Small intestine (tissue), 7 donors: ENCODE results near the gene RTF1. TPM values are rescaled to one million over a fixed set of nuclear protein-coding genes. Genes with fewer than 3 reads are reported as not detected.

Experiments used
- DNase-seq, 2 donors: peaks; one replicate each; pipeline versions ENCODE4 v3.0.0 to v3.0.0-alpha.2; 2013
- FAIRE-seq: peaks from 2 replicates; lab custom pipeline; 2012; peaks lifted over from hg19 to GRCh38; lab: Jason Lieb, UNC
- H3K27ac ChIP-seq, 3 donors: one replicate each; pipeline ENCODE4 v1.5.1; 2013; ENCODE audit warnings: low read length in 2 of 3, mild to moderate bottlenecking in 2 of 3, control low read depth in 1 of 3, inconsistent platforms in 1 of 3, low read depth in 1 of 3, moderate library complexity in 1 of 3
- H3K27me3 ChIP-seq, 3 donors: one replicate each; pipeline ENCODE4 v1.6.1; 2013; ENCODE audit warnings: low read length in 3 of 3, inconsistent platforms in 1 of 3; ENCODE audit not compliant: control insufficient read depth in 3 of 3, insufficient read depth in 3 of 3
- H3K36me3 ChIP-seq, 3 donors: one replicate each; pipeline ENCODE4 v1.6.1; 2013; ENCODE audit warnings: low read length in 3 of 3, inconsistent platforms in 1 of 3, low read depth in 1 of 3, mild to moderate bottlenecking in 1 of 3, moderate library complexity in 1 of 3; ENCODE audit not compliant: control insufficient read depth in 3 of 3, insufficient read depth in 2 of 3
- H3K4me1 ChIP-seq, 3 donors: one replicate each; pipeline ENCODE4 v1.6.1; 2013; ENCODE audit warnings: low read length in 2 of 3, inconsistent platforms in 1 of 3, low read depth in 1 of 3, mild to moderate bottlenecking in 1 of 3, moderate library complexity in 1 of 3; ENCODE audit not compliant: control insufficient read depth in 3 of 3, insufficient read depth in 2 of 3
- H3K4me3 ChIP-seq, 3 donors: one replicate each; pipeline ENCODE4 v1.5.1; 2013; ENCODE audit warnings: low read length in 3 of 3, control low read depth in 1 of 3, inconsistent platforms in 1 of 3, low read depth in 1 of 3, mild to moderate bottlenecking in 1 of 3, moderate library complexity in 1 of 3
- H3K9me3 ChIP-seq, 2 donors: one replicate each; pipeline ENCODE4 v1.6.1; 2013; ENCODE audit warnings: low read depth in 1 of 2, low read length in 1 of 2; ENCODE audit not compliant: control insufficient read depth in 2 of 2, insufficient read depth in 1 of 2
- WGBS, 3 donors: extraction: QIAGEN DNeasy Blood & Tissue Kit; methylation state at CpG; one replicate each; pipeline ENCODE4 v1.1.7; 2013; 5-methylcytosine and 5-hydroxymethylcytosine counted together
- polyA plus RNA-seq, 4 donors: library from polyadenylated mRNA; stranded (reverse) in 3 of 4; unstranded in 1 of 4; fragments of 200-250 nt in 3 of 4; fragments of 120-200 nt in 1 of 4; gene quantifications; one replicate each; pipeline versions ENCODE4 v1.2.1 to v1.2.3, GENCODE V29; 2013
- donor health status: healthy with polysubstance abuse.
- donor health status: control.
- donor health status: control.
- donor health status: Bipolar disorder and iron deficiency.
- donor health status: healthy.

The RTF1 gene
- polyA plus RNA-seq, 4 donors, result 18.0 to 38.4 (median 25.0) TPM

DNA sequence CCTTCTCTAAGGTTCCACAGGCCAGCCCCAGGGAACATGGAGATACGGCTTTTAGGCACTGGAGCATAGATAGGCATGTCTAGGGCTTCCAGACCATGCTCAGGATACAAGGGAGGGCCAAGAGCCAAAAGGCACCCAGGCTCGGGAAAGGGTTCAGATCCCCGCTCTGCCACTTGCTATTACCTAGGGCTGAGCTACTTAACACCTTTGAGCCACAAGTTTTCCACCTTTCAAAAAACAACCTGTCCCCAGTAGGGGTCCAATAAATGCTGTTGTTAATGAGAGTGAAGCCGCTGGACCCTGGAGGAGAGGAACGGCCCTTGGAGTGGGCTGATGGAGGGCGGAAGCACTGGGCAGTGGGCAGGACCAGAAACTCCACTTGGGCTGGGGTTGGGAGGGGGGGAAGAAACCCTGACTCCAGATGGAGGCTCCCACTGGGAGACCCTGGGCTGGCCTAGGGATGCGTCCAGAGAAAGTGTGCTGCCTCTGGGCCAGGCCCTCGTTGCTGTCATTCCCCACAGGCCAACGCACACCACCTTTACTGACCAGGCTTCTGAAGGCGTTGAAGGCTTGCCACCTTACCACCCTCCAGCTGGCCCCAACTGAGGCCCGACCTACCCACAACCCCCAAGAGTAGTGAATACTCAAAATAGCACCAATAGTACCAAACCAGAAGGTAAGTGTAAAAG lies 68.2 kb downstream of the RTF1 start:
- DNase-seq (no peak), FAIRE-seq (no peak)
- Histone ChIP-seq H3K4me3 (no peak overlapping the region), H3K36me3 (peaks cover 5 to 48% (median 8%) of the 10 kb centered on the region in 3 donors), H3K27me3 (no peaks in the 10 kb centered on the region), H3K9me3 (no peaks in the 10 kb centered on the region), H3K4me1 (peaks cover 0 to 50% (median 9%) of the 10 kb centered on the region in 3 donors), H3K27ac (no peak overlapping the region)
- WGBS, 3 donors, result 84 to 92% (median 91%) methylated on average over 11 of the region's 11 CpGs

DNA sequence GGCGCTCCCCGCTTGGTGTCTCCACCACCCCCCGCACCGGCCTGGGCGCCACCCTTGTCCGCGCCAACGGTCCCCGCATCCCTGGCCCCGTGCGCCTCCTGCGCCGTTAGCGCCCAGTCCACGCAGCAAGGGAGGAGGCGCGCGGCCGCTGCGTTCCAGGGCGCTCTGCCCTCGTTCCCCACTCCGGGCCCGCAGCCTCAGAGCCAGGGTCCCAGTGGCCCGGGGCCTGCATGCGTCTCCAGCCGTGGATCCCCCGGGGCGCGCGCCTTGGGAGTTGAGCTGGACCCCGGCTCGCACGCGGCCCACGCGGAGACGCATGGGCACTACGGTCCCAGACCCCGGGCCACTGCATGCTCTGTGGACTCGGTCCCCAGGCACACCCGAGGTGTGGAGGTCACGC lies 69.4 kb downstream of the RTF1 start:
- H3K27me3 ChIP-seq, result no peaks in the 10 kb centered on the region
- DNase-seq, result no peak
- no peak overlapping the region for H3K4me3 ChIP-seq
- WGBS, 3 donors, result 88 to 97% (median 93%) methylated on average over 39 to 43 of the region's 43 CpGs
- no peak for FAIRE-seq
- H3K9me3 ChIP-seq, result no peaks in the 10 kb centered on the region
- H3K36me3 ChIP-seq, result peaks cover 0 to 38% (median 1%) of the 10 kb centered on the region in 3 donors
- H3K27ac ChIP-seq, result no peak overlapping the region
- peaks cover 0 to 41% (median 7%) of the 10 kb centered on the region in 3 donors for H3K4me1 ChIP-seq

DNA sequence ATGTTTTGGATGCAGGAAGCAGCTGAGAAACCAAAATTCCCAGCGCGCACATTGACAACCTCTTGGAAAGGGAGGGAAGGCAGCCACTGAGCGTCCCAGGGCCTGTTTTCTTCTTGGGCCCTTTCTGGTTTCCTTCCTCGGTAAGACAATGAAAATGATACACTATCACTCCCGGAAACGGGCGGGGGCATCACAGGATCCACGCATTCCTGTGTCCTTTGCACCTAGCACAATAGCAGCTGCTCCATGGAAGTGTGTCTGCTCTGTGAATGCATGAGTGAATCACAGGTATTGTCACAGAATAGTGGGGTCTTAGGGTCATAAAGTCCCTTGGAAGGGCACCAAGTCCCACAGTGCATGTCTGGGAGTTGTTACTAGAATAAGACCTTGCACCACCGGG lies 70.5 kb downstream of the RTF1 start:
- H3K4me3 ChIP-seq, result no peak overlapping the region
- no peaks in the 10 kb centered on the region for H3K9me3 ChIP-seq
- H3K27ac ChIP-seq, result peak overlapping the region in 1 of 3 donors; percentile 60
- WGBS, 3 donors, result 39 to 69% (median 61%) methylated on average over 9 of the region's 9 CpGs
- peak; percentile 54 to 55 for DNase-seq
- no peaks in the 10 kb centered on the region for H3K27me3 ChIP-seq
- peaks cover 0 to 41% (median 7%) of the 10 kb centered on the region in 3 donors for H3K4me1 ChIP-seq
- peaks cover 0 to 36% (median 0%) of the 10 kb centered on the region in 3 donors for H3K36me3 ChIP-seq
- FAIRE-seq, result no peak

DNA sequence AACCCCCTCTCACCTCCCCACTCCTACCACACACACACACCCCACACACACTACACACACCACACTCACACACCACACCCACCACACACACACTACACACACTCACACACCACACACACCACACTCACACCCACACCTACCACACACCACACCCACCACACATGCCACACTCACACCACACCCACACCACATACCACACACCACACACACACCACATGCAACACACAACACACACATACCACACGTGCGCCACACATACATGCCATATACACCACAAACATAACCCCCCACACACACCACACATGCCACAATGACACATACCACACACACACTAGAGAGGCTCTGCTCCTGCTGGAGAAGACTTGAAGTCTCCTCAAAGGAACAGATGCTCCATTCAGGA lies 70.9 kb downstream of the RTF1 start:
- Histone ChIP-seq H3K4me1 (peaks cover 4 to 41% (median 10%) of the 10 kb centered on the region in 3 donors), H3K36me3 (peaks cover 0 to 36% (median 0%) of the 10 kb centered on the region in 3 donors), H3K27ac (peak overlapping the region in 1 of 3 donors; percentile 28), H3K9me3 (no peaks in the 10 kb centered on the region), H3K4me3 (no peak overlapping the region), H3K27me3 (no peaks in the 10 kb centered on the region)
- WGBS, 3 donors, result 72 to 86% (median 77%) methylated on average over 2 of the region's 2 CpGs
- DNase-seq (no peak), FAIRE-seq (no peak)

DNA sequence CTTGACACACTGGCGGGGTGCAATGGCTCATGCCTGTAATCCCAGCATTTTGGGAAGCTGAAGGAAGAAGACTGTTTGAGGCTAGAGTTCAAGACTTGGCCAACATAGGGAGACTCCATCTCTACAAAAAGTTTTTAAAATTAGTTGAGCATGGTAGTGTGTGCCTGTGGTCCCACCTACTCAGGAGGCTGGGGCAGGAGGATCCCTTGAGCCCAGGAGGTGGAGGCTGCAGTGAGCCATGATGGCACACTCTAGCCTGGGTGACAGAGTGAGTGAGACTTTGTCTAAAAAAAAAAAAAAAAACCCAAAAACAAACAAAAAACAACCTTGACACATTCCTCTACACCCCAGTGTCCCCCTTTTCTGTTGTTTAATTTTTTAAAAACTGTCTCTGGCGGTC lies 72.7 kb downstream of the RTF1 start:
- H3K27me3 ChIP-seq, result peaks cover 0 to 3% (median 0%) of the 10 kb centered on the region in 3 donors
- H3K4me1 ChIP-seq, result peaks cover 4 to 33% (median 10%) of the 10 kb centered on the region in 3 donors
- H3K27ac ChIP-seq, result no peak overlapping the region
- H3K9me3 ChIP-seq, result no peaks in the 10 kb centered on the region
- no peak for DNase-seq
- peaks cover 0 to 27% (median 0%) of the 10 kb centered on the region in 3 donors for H3K36me3 ChIP-seq
- FAIRE-seq, result no peak
- 97 to 100% (median 98%) methylated on average over 2 of the region's 2 CpGs for WGBS, 3 donors
- no peak overlapping the region for H3K4me3 ChIP-seq

DNA sequence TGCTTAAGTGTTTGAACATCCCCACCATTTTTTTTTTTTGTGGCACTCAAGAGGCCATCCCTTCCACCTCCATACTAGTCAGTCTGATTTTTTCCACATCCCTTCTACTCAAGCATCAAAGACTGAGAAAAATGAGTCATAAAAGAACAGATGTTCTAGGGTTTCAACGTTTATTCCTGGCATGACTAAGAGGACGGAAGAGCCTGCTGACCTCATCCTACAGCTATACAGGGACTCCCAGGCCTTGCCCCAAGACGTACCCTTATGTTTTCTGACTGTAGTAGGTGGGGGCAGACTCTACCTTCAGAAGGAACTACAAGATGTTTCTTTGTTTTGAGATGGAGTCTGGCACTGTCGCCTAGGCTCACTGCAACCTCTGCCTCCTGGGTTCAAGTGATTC lies 73.5 kb downstream of the RTF1 start:
- Histone ChIP-seq H3K9me3 (no peaks in the 10 kb centered on the region), H3K27ac (no peak overlapping the region), H3K27me3 (peaks cover 0 to 9% (median 0%) of the 10 kb centered on the region in 3 donors), H3K4me3 (no peak overlapping the region), H3K36me3 (peaks cover 0 to 22% (median 0%) of the 10 kb centered on the region in 3 donors), H3K4me1 (peaks cover 7 to 33% (median 10%) of the 10 kb centered on the region in 3 donors)
- DNase-seq (no peak), FAIRE-seq (no peak)
- 45 to 52% (median 50%) methylated on average over 4 of the region's 4 CpGs for WGBS, 3 donors

DNA sequence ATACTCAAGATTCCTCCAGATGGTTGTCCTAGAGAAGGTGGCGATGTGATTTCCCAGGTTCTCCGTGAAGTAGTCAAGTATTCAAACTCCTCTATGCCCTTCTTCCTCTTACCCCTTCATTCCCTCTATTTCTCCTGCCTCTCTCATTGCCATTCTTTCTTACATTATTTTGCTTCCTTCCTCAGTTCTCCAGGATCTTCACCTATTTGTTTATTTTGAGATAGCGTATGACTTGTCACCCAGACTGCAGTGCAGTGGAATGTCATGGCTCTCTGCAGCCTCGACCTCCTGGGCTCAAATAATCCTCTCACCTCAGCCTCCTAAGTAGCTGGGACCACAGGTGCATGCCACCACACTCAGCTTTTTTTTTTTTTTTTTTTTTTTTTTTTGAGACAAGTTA lies 75.0 kb downstream of the RTF1 start:
- peaks cover 0 to 12% (median 2%) of the 10 kb centered on the region in 3 donors for H3K27me3 ChIP-seq
- no peaks in the 10 kb centered on the region for H3K9me3 ChIP-seq
- DNase-seq (no peak), FAIRE-seq (no peak)
- no peak overlapping the region for H3K4me3 ChIP-seq
- 88 to 92% (median 92%) methylated on average over 4 of the region's 4 CpGs for WGBS, 3 donors
- H3K27ac ChIP-seq, result peak overlapping the region in 1 of 3 donors; percentile 100
- H3K4me1 ChIP-seq, result peaks cover 10 to 44% (median 10%) of the 10 kb centered on the region in 3 donors
- H3K36me3 ChIP-seq, result peaks cover 0 to 24% (median 0%) of the 10 kb centered on the region in 3 donors

DNA sequence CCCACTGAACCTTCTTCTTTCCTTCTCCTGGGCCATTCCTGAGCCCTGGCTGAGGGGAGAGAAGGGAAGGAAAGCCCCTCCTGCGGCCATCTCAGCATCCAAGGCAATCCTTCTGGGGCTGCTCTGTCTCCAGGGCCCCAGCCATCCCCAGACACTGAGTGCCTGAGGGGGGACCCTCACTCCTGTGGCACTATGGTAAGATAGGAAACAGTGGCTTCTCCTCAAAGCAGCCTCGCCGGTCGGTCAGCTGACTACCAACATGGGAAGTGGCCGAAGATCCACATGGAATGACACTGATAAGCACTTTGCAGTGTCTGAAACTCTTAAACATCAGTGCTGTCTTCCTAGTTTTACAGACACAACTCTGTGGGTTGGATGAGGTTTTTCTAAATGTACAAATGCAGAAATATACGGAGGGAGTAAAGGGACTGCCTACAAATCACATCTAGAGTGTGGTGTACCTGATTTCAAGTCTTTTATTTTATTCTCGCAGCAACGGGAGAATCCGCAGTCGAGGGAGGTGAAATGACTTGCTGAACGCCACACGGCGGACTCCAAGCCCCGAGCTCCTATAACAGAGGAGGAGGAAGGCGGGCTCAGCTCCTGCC lies 75.8 kb downstream of the RTF1 start:
- DNase-seq, result peak in 1 of 2 donors; percentile 69

More for the DNA sequence above, 75.8 kb downstream of the RTF1 start:
- H3K9me3 ChIP-seq, result no peaks in the 10 kb centered on the region
- H3K27ac ChIP-seq, result peak overlapping the region; percentile 95 to 100 (median 96)
- H3K36me3 ChIP-seq, result peaks cover 0 to 29% (median 0%) of the 10 kb centered on the region in 3 donors
- peaks cover 0 to 12% (median 2%) of the 10 kb centered on the region in 3 donors for H3K27me3 ChIP-seq
- peak overlapping the region in 2 of 3 donors; percentile 57 to 77 for H3K4me3 ChIP-seq
- 7 to 12% (median 11%) methylated on average over 15 of the region's 15 CpGs for WGBS, 3 donors
- peaks cover 6 to 44% (median 11%) of the 10 kb centered on the region in 3 donors for H3K4me1 ChIP-seq
- no peak for FAIRE-seq
